Measurements from ENCODE around the gene GDF2. TPM values are rescaled to one million over a fixed set of nuclear protein-coding genes. Genes with fewer than 3 reads are reported as not detected.

GDF2 gene
- total and polyA plus RNA-seq, 2 experiments from 2014 or later: not detected

DNA sequence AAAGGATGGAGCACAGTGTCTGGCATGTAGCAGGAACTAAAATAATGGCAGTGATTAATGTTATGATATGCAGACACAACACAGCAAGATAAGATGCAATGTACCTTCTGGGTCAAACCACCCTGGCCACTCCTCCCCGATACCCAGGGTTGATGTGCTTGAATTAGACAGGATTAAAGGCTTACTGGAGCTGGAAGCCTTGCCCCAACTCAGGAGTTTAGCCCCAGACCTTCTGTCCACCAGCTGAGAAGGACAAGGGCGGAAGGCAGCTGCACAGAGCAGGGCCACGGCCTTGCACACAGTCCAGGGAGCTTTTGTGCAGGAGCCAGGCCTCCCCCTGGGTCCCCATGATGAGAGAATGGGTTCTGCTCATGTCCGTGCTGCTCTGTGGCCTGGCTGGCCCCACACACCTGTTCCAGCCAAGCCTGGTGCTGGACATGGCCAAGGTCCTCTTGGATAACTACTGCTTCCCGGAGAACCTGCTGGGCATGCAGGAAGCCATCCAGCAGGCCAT is 25.9 kb downstream of the GDF2 start, which contains the start of gene RBP3 (continued):
- TF ChIP-seq ZNF331 (CRISPR knock-in tag; IDR thresholded peaks at IDR 0.05; ENCODE audit: low read depth) (no peak), EZH2phosphoT487 (IDR thresholded peaks at IDR 0.05; ENCODE audit: unreplicated experiment) (no peak), EZH2 (IDR thresholded peaks at IDR 0.05; ENCODE audit: low read depth, unreplicated experiment) (no peak), ZNF114 (CRISPR knock-in tag; IDR thresholded peaks at IDR 0.05) (no peak), NANOG (IDR thresholded peaks at IDR 0.05; ENCODE audit: borderline replicate concordance) (no peak)
- TF ChIP-seq, protein P1, sequence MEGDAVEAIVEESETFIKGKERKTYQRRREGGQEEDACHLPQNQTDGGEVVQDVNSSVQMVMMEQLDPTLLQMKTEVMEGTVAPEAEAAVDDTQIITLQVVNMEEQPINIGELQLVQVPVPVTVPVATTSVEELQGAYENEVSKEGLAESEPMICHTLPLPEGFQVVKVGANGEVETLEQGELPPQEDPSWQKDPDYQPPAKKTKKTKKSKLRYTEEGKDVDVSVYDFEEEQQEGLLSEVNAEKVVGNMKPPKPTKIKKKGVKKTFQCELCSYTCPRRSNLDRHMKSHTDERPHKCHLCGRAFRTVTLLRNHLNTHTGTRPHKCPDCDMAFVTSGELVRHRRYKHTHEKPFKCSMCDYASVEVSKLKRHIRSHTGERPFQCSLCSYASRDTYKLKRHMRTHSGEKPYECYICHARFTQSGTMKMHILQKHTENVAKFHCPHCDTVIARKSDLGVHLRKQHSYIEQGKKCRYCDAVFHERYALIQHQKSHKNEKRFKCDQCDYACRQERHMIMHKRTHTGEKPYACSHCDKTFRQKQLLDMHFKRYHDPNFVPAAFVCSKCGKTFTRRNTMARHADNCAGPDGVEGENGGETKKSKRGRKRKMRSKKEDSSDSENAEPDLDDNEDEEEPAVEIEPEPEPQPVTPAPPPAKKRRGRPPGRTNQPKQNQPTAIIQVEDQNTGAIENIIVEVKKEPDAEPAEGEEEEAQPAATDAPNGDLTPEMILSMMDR (conservative IDR thresholded peaks at IDR 0.05; ENCODE audit: low read depth in 2 of 2): no peak

DNA sequence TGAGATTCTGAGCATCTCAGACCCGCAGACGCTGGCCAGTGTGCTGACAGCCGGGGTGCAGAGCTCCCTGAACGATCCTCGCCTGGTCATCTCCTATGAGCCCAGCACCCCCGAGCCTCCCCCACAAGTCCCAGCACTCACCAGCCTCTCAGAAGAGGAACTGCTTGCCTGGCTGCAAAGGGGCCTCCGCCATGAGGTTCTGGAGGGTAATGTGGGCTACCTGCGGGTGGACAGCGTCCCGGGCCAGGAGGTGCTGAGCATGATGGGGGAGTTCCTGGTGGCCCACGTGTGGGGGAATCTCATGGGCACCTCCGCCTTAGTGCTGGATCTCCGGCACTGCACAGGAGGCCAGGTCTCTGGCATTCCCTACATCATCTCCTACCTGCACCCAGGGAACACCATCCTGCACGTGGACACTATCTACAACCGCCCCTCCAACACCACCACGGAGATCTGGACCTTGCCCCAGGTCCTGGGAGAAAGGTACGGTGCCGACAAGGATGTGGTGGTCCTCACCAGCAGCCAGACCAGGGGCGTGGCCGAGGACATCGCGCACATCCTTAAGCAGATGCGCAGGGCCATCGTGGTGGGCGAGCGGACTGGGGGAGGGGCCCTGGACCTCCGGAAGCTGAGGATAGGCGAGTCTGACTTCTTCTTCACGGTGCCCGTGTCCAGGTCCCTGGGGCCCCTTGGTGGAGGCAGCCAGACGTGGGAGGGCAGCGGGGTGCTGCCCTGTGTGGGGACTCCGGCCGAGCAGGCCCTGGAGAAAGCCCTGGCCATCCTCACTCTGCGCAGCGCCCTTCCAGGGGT is 26.6 kb downstream of the GDF2 start:
- Mint-ChIP-seq H3K9me3 (no peaks in the 10 kb centered on the region), H3K4me1 (peaks cover 4% of the 10 kb centered on the region; the same call in 1 of the 3 replicates)
- TF ChIP-seq REST (IDR thresholded peaks at IDR 0.05; ENCODE audit: unreplicated experiment) (no peak), EZH2 (IDR thresholded peaks at IDR 0.05; ENCODE audit: low read depth, unreplicated experiment) (no peak), NANOG (IDR thresholded peaks at IDR 0.05; ENCODE audit: borderline replicate concordance) (no peak), POLR2AphosphoS5 (IDR thresholded peaks at IDR 0.05; ENCODE audit: low read depth) (no peak), JUNB (IDR thresholded peaks at IDR 0.05; ENCODE audit: unreplicated experiment) (no peak), CREB1 (CRISPR knock-in tag; IDR thresholded peaks at IDR 0.05; ENCODE audit: low read depth) (no peak), ZNF114 (CRISPR knock-in tag; IDR thresholded peaks at IDR 0.05) (no peak), ETS1 (IDR thresholded peaks at IDR 0.05) (no peak)
- TF ChIP-seq, protein P1 (conservative IDR thresholded peaks at IDR 0.05; ENCODE audit: low read depth in 2 of 2): no peak

More for the DNA sequence above, 26.6 kb downstream of the GDF2 start:
- H4K20me1 ChIP-seq (replicated peaks; ENCODE audit: insufficient read depth): no peaks in the 10 kb centered on the region
- no peak overlapping the region for H2AFZ ChIP-seq
- no peak overlapping the region for H3K4me2 ChIP-seq
- no peaks in the 10 kb centered on the region for H3K4me1 ChIP-seq (ENCODE audit: insufficient read depth)
- no peak overlapping the region for H3K4me3 ChIP-seq
- H3K9me2 ChIP-seq (ENCODE audit: insufficient read depth): no peaks in the 10 kb centered on the region; the same call in 1 of the 2 replicates
- H3K27ac ChIP-seq (ENCODE audit: low read depth): no peak overlapping the region
- no peak for ATAC-seq
- no peaks in the 10 kb centered on the region for H3K27me3 ChIP-seq (ENCODE audit: insufficient read depth)
- no peaks in the 10 kb centered on the region for H3F3A ChIP-seq (replicated peaks; ENCODE audit: low read depth)
- Mint-ChIP-seq H3K27ac (no peak overlapping the region), H3K36me3 (ENCODE audit: low read depth) (no peaks in the 10 kb centered on the region), H3K27me3 (ENCODE audit: insufficient read depth, low read depth, poor library complexity) (peaks cover 6% of the 10 kb centered on the region), H3K4me3 (no peak overlapping the region)
- no peak for DNase-seq (ENCODE audit: low spot score)
- H3K36me3 ChIP-seq (ENCODE audit: insufficient read depth): no peaks in the 10 kb centered on the region
- no peaks in the 10 kb centered on the region for H3K79me2 ChIP-seq (replicated peaks; ENCODE audit: insufficient read depth)

Data from GM23338 (cell line).